ENCODE data around the gene PLAGL2.

PLAGL2 gene

DNA sequence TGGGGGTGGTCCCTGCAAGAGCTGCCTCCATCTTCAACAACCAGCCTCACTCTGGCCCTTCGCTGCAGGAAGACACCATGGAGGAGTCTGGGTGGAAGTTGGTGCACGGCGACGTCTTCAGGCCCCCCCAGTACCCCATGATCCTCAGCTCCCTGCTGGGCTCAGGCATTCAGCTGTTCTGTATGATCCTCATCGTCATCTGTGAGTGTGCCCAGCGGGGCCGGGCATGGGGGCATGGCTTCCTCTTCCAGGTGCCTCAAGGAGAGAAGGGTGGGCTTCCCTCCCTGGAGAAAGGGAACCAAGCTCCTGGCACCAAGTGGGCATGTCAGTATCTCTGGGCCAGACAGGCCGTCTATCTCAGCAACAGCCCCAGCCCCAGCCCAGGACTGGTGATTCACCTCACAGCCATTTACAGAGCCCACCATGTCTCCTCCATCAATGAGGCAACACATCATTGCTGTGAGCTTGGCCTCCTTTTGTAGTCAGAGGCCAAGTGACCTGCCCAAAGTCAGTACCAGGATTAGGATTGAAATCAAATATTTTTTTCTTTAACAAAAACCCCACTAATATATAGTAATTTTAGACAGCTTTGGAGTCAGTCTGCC lies 57.9 kb downstream of the PLAGL2 start:
- no peak for DNase-seq (ENCODE audit: low read depth)

DNA sequence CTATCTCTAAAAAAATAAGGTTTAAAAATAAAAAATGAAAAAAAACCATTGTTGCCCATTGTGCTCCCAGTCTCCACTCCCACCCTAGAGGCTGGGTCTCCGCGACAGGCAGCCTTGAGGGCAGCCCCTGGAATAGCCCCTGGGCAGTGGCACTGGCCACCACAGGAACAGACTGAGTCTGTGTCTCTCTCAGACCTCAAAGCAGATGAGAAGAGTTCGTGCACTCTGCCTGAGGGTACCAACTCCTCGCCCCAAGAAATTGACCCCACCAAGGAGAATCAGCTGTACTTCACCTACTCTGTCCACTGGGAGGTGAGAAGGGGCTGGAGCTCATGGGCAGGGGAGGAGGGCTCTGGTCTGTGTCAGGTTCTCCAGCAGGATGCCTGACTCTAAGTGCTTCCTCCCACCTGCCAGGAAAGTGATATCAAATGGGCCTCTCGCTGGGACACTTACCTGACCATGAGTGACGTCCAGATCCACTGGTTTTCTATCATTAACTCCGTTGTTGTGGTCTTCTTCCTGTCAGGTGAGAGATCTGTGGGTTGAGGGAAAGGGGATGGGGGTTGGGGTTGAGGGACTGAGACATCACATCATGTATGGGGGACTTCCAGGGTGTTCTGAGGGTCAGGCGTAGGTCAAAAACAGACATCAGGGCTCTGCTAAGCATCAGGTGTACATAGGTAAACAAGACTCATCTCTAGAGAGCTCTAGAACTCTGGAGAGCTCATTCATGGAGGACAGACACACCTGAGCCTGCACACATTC lies 62.5 kb downstream of the PLAGL2 start:
- DNase-seq (ENCODE audit: low read depth): no peak

DNA sequence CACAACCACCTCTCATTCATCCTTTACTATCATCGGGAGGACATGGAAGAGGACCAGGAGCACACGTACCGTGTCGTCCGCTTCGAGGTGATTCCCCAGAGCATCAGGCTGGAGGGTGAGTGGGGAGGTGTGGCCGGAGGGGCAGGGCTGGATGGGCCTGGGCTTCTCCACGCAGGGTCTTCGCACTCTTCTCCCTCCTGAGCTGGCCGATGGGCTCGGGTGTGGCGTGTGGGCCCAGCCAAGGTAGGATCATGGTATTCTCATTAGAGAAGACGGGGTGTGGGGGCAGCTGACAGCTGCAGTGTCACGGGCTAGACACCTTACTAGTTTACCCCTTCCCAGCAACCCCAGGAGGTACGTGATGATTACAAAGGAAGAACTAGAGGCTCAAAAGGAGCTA lies 64.6 kb downstream of the PLAGL2 start:
- no peak for DNase-seq (ENCODE audit: low read depth)
